Left lobe of liver (tissue), 2 donors: ENCODE data around the gene GNAI3. TPM values are rescaled to one million over a fixed set of nuclear protein-coding genes. Genes with fewer than 3 reads are reported as not detected.

ENCODE experiments used
- ATAC-seq: fragments of 200-7000 bp; cut with Tn5 transposase; one replicate; pipeline ENCODE4 v1.9.1; 2020; ENCODE audit warnings: mild to moderate bottlenecking, moderate library complexity
- DNase-seq: peaks from one replicate; pipeline ENCODE4 v3.0.0-alpha.2; 2020; ENCODE audit warnings: low spot score
- total RNA-seq: library from RNA; stranded (reverse); gene quantifications from one replicate; pipeline ENCODE4 v1.2.1, GENCODE V29; 2021
- donor health status: DM: no; HTN: no; CAD: no; lungs with moderate emphysema.
- donor health status: DM: no; HTN: yes; CAD: no.

GNAI3 gene
- total RNA-seq, 1 donor from 2014 or later, result 2.5 TPM

GRCh38 chr1:109523706-109524105, 24.7 kb upstream of the GNAI3 start:
- DNase-seq (no peak), ATAC-seq (no peak)

- no peak for ATAC-seq
- no peak for DNase-seq
Measured at GRCh38 chr1:109527098-109527811, 21.2 kb upstream of the GNAI3 start.

- ATAC-seq, result no peak
- no peak for DNase-seq
Measured at GRCh38 chr1:109527846-109528695, 20.3 kb upstream of the GNAI3 start.

GRCh38 chr1:109528712-109529111, 19.7 kb upstream of the GNAI3 start:
- DNase-seq, result no peak
- ATAC-seq, result no peak

- ATAC-seq (no peak), DNase-seq (no peak)
Measured at GRCh38 chr1:109529881-109530456, 18.4 kb upstream of the GNAI3 start.

- no peak for DNase-seq
Measured at GRCh38 chr1:109530457-109531087, 17.8 kb upstream of the GNAI3 start.

GRCh38 chr1:109531380-109531779, 17.0 kb upstream of the GNAI3 start:
- ATAC-seq (no peak), DNase-seq (peak; percentile 35)

More at GRCh38 chr1:109530457-109531087, 17.8 kb upstream of the GNAI3 start:
- no peak for ATAC-seq

GRCh38 chr1:109531826-109532364, 16.5 kb upstream of the GNAI3 start:
- no peak for ATAC-seq

GRCh38 chr1:109532365-109533136, 15.9 kb upstream of the GNAI3 start:
- DNase-seq (peak; percentile 80), ATAC-seq (peak; percentile 96)

More at GRCh38 chr1:109531826-109532364, 16.5 kb upstream of the GNAI3 start:
- no peak for DNase-seq

- ATAC-seq (no peak), DNase-seq (no peak)
Measured at GRCh38 chr1:109534307-109534858, 14.0 kb upstream of the GNAI3 start.

GRCh38 chr1:109535481-109535880, 12.9 kb upstream of the GNAI3 start:
- no peak for ATAC-seq
- peak; percentile 26 for DNase-seq

- ATAC-seq (no peak), DNase-seq (peak; percentile 26)
Measured at GRCh38 chr1:109535971-109536491, 12.4 kb upstream of the GNAI3 start.

GRCh38 chr1:109537450-109538178, 10.8 kb upstream of the GNAI3 start:
- peak; percentile 27 for DNase-seq
- ATAC-seq, result no peak

- ATAC-seq, result no peak
- peak; percentile 33 for DNase-seq
Measured at GRCh38 chr1:109538827-109539555, 9.4 kb upstream of the GNAI3 start.

- ATAC-seq (no peak), DNase-seq (peak; percentile 19)
Measured at GRCh38 chr1:109539676-109540075, 8.7 kb upstream of the GNAI3 start, which contains the start of gene GPR61. GPR61 (plus strand) TSS chr1:109539872; CDS start chr1:109543023, 3,151 bp downstream.

GRCh38 chr1:109541102-109541501, 7.3 kb upstream of the GNAI3 start:
- peak; percentile 34 for DNase-seq
- peak; percentile 16 for ATAC-seq

- ATAC-seq (no peak), DNase-seq (peak; percentile 38)
Measured at GRCh38 chr1:109542657-109543056, 5.8 kb upstream of the GNAI3 start.
